SKM-1 treated with dmso at 0.1 percent for 144 hours (cell line): ENCODE measurements around the gene ABCC9.
"Not testable (repeated sequence)": the region's sequence is repeated elsewhere in the genome, so short reads cannot be mapped to it uniquely, and the experiment has no call there.

ENCODE experiments used
- DNase-seq: peaks from one replicate; lab custom pipeline; 2025; ENCODE audit not compliant: unreplicated experiment; lab: John Stamatoyannopoulos, UW

Gene ABCC9

DNA sequence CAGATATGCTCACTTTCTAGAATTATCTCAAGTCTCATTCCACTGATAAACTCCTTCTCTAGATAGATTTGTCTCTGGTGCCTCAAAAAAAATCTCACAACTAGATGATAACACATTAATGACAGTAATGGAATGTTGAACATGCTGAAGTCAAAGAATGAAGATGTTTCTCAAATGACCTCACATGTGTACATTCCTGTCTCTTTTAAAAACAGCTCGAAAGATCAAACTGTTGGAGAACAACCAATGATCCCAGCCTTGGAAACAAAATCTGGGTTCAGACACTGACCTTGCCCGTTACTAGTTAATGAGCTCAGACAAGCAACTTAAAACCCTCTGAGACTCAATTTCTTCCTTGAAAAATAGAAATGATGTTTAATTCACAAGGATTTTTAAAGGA, 122.0 kb downstream of the ABCC9 start:
- DNase-seq = no peak

- DNase-seq = no peak
Measured at GRCh38 chr12:21818627-21819026, 122.6 kb downstream of the ABCC9 start.

GRCh38 chr12:21815306-21816062, 125.7 kb downstream of the ABCC9 start:
- no peak for DNase-seq

GRCh38 chr12:21814814-21815213, 126.4 kb downstream of the ABCC9 start:
- no peak for DNase-seq

GRCh38 chr12:21814327-21814726, 126.9 kb downstream of the ABCC9 start:
- DNase-seq = no peak

- DNase-seq = no peak
Measured at GRCh38 chr12:21813751-21814150, 127.5 kb downstream of the ABCC9 start.

DNA sequence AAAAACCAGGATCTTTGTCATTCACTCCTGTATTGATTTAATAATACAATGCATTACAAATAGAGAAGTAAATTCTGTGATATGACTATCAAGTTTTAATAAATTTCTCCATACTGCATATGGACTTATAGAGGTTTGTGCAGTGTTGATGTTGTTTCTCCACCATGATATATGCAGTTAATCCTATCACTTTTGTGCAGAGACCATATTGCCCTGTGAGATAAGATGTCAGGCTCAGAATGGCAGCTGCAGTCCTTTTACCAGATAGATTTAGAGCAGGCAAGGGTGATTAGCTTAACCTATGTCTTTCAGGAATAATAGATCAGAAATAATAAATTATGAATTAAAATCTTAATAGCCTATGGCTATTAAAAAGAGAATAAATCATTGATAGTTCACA, 128.1 kb downstream of the ABCC9 start:
- no peak for DNase-seq

DNA sequence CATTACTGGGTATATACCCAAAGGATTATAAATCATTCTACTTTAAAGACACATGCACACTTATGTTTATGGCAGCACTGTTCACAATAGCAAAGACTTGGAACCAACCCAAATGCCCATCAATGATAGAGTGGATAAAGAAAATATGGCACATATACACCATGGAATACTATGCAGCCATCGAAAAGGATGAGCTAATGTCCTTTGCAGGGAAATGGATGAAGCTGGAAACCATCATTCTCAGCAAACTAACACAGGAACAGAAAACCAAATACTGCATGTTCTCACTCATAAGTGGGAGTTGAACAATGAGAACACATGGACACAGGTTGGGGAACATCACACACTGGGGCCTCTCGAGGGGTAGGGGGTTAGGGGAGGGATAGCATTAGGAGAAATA, 128.9 kb downstream of the ABCC9 start:
- DNase-seq = not testable (repeated sequence)

DNA sequence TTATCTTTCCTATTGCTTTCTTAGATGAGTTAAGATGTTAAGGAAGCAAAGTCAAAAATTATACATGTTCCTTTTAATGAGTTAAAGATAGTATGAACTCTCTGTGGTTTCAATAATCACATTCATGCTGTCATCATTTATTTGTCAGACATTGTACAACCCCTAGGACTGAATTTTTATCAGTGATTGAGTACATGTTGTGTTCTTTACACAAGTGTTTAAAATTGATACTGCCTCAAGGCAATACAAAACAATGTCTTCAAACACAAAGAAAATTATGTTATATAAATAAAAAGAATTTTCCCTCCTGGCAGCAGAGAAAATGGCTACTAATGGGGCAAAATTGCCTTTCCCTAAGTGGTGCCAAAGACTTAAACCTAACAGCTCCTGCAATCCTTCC, 132.1 kb downstream of the ABCC9 start:
- no peak for DNase-seq

GRCh38 chr12:21806255-21806654, 135.0 kb downstream of the ABCC9 start:
- no peak for DNase-seq

- no peak for DNase-seq
Measured at GRCh38 chr12:21801522-21802288, 139.5 kb downstream of the ABCC9 start.

GRCh38 chr12:21800011-21800410, 141.2 kb downstream of the ABCC9 start:
- no peak for DNase-seq

GRCh38 chr12:21797539-21797938, 143.7 kb downstream of the ABCC9 start:
- DNase-seq = no peak

DNA sequence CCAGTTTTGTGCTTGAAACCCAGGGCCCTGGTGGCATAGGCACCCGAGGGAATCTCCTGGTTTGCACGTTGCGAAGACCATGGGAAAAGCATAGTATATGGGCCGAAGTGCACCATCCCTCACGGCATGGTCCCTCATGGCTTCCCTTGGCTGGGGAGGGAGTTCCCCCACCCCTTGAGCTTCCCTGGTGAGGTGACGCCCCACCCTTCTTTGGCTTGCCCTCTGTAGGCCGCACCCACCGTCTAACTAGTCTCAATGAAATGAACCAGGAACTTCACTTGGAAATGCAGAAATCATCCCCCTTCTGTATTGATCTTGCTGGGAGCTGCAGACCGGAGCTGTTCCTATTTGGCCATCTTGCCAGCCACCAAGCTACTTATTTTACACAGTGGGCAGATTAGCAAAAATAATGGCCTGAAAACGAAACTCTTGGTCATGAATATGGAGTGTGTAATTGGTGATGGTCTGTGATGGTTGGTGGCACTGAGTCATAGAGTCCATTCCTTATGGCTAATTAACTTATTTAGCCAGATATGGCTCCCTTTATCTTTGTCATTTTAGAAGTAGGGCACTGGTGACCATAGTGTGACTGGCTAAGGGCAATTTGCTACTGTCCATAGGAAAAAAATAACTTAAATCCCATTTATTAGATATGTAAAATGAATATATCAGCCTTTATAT, 145.4 kb downstream of the ABCC9 start:
- DNase-seq = no peak

- not testable (repeated sequence) for DNase-seq
Measured at GRCh38 chr12:21794807-21795595, 146.2 kb downstream of the ABCC9 start.

DNA sequence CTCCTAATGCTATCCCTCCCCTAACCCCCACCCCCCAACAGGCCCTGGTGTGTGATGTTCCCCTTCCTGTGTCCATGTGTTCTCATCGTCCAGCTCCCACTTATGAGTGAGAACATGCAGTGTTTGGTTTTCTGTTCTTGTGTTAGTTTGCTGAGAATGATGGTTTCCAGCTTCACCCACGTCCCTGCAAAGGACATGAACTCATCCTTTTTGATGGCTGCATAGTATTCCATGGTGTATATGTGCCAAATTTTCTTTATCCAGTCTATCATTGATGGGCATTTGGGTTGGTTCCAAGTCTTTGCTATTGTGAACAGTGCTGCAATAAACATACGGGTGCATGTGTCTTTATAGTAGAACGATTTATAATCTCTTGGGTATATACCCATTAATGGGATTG, 151.5 kb downstream of the ABCC9 start:
- not testable (repeated sequence) for DNase-seq

DNA sequence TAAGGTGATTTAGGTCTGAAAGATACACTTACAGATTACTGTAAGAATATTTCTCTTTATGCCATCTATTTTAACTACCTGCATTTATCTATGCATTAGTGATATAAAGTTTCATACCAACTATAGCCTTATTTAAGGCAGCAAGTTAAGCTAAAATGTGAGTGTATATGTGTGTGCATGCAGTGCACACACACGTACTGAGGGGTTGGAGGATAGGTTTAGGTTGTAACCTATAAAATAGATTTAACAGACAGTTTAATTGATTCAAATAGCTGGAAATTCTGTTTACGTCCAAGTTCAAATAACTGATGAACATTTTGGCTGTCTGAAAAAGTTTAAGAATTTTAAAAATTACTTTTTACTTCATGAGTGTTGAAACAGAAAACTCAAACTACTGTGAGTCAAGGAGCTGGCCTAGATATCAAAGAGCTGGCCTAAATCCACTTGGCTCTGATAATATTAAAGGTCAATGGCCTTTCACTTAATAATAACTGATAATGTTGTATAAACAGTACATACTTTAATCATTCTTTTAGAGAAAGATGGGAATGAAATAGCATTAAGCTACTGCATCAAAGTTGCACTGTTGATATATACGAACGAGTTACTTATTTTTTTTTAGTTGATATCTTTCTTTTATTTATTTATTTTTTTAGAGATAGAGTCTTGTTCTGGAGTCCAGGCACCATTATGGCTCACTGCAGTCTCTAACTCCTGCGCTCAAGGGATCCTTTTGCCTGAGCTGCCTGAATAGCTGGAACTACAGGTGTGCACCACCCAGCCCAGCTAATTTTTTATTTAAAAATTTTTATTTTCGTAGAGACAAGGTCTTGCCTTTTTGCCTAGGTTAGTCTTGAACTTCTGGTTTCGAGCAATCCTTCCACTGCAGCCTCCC, 152.9 kb downstream of the ABCC9 start:
- DNase-seq = no peak

GRCh38 chr12:21786041-21786531, 155.1 kb downstream of the ABCC9 start:
- no peak for DNase-seq

DNA sequence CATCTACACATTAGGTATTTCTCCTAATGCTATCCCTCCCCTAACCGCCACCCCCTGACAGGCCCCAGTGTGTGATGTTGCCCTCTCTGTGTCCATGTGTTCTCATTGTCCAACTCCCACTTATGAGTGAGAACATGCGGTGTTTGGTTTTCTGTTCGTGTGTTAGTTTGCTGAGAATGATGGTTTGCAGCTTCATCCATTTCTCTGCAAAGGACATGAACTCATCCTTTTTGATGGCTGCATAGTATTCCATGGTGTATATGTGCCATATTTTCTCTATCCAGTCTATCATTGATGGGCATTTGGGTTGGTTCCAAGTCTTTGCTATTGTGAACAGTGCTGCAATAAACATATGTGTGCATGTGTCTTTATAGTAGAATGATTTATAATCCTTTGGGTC, 158.5 kb downstream of the ABCC9 start:
- DNase-seq = not testable (repeated sequence)

DNA sequence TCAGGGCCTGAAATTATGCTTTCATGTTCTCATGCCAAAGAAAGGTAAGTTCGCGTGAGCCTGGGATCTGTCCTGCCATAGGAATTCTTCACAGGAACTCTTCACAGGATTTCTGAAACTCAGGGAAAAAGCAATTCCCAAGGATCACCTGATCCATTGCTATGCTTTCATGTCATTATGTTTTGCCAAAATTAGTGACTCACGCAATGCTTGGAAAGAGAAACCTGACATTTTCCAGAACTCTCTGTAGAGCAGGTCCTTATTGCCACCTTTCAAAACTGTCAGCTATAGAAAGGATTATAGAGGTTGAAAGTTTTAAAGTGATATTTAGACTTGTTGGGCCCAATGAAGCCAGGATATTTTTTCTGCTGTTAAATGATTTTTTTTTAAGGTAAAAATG, 160.4 kb downstream of the ABCC9 start:
- no peak for DNase-seq
